Skeletal muscle tissue (tissue), 4 donors: Measurements from ENCODE around the gene CEACAM16. TPM values are rescaled to one million over a fixed set of nuclear protein-coding genes. Genes with fewer than 3 reads are reported as not detected.
A peak's percentile ranks its signal among the peaks of the same experiment; 100 is the strongest.
"Not testable (repeated sequence)": the region's sequence is repeated elsewhere in the genome, so short reads cannot be mapped to it uniquely, and the experiment has no call there.

Experiments used
- H3K27ac ChIP-seq: one replicate; pipeline ENCODE4 v1.7.0; 2013; ENCODE audit warnings: mild to moderate bottlenecking, low read depth, low read length, inconsistent platforms
- H3K27me3 ChIP-seq, 3 donors: one replicate each; pipeline ENCODE4 v1.7.0; 2013; ENCODE audit warnings: low read length in 3 of 3; ENCODE audit not compliant: control insufficient read depth in 3 of 3, insufficient read depth in 3 of 3
- H3K36me3 ChIP-seq, 3 donors: one replicate each; pipeline ENCODE4 v1.7.0; 2013; ENCODE audit warnings: low read length in 3 of 3; ENCODE audit not compliant: control insufficient read depth in 3 of 3, insufficient read depth in 3 of 3
- H3K4me1 ChIP-seq, 3 donors: one replicate each; pipeline ENCODE4 v1.7.0; 2013; ENCODE audit warnings: low read length in 3 of 3, mild to moderate bottlenecking in 3 of 3; ENCODE audit not compliant: control insufficient read depth in 3 of 3, insufficient read depth in 3 of 3
- H3K4me3 ChIP-seq, 3 donors: one replicate each; pipeline ENCODE4 v1.7.0; 2013; ENCODE audit warnings: low read length in 3 of 3
- H3K9ac ChIP-seq, 3 donors: one replicate each; pipeline ENCODE4 v1.7.0; 2013; ENCODE audit warnings: low read length in 3 of 3, mild to moderate bottlenecking in 3 of 3, moderate library complexity in 2 of 3, low read depth in 1 of 3
- H3K9me3 ChIP-seq, 3 donors: one replicate each; pipeline ENCODE4 v1.7.0; 2013; ENCODE audit warnings: low read length in 3 of 3; ENCODE audit not compliant: control insufficient read depth in 3 of 3
- total RNA-seq: library from RNA; depleted of rRNA; stranded (reverse); fragments of >200 nt; gene quantifications from one replicate; pipeline ENCODE4 v1.2.3, GENCODE V29; 2014
- donor health status: Osteomylitis.

CEACAM16 gene
- total RNA-seq, 1 donor from 2014 or later, result 1.0 TPM

DNA sequence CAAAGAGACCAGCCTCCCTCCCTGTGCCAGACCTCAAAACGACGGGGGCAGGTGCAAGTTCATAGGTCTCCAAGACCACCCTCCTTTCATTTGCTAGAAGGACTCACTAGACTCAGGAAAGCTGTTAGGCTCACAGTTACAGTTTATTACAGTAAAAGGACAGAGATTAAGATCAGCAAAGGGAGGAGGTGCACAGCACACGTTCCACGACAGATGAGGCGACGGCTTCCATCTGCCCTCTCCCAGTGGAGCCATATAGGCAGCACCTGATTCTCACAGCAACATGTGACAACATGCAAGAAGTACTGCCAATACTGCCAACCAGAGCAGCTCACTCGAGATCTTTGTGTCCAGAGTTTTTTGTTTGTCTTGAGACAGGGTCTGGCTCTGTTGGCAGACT is 37.0 kb upstream of the CEACAM16 start:
- no peaks in the 10 kb centered on the region for H3K27me3 ChIP-seq
- no peaks in the 10 kb centered on the region for H3K9me3 ChIP-seq
- H3K36me3 ChIP-seq, result peaks cover 45 to 49% (median 48%) of the 10 kb centered on the region in 3 donors
- no peak overlapping the region for H3K27ac ChIP-seq
- H3K9ac ChIP-seq, result no peak overlapping the region
- H3K4me3 ChIP-seq, result no peak overlapping the region
- peaks cover 3 to 14% (median 6%) of the 10 kb centered on the region in 3 donors for H3K4me1 ChIP-seq

DNA sequence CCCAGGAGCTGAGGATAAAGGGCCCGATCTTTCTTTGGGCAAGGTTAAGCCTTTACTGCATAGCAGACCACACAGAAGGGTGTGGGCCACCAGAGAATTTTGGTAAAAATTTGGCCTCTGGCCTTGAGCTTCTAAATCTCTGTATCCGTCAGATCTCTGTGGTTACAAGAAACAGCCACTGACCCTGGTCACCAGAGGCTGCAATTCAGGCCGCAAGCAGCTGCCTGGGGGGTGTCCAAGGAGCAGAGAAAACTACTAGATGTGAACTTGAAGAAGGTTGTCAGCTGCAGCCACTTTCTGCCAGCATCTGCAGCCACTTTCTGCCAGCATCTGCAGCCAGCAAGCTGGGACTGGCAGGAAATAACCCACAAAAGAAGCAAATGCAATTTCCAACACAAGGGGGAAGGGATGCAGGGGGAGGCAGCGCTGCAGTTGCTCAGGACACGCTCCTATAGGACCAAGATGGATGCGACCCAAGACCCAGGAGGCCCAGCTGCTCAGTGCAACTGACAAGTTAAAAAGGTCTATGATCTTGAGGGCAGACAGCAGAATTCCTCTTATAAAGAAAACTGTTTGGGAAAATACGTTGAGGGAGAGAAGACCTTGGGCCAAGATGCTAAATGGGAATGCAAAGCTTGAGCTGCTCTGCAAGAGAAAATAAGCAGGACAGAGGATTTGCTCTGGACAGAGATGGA is 36.1 kb upstream of the CEACAM16 start:
- Histone ChIP-seq H3K9me3 (no peaks in the 10 kb centered on the region), H3K9ac (peak overlapping the region in 1 of 3 donors; percentile 43), H3K27me3 (no peaks in the 10 kb centered on the region), H3K27ac (no peak overlapping the region), H3K4me3 (no peak overlapping the region), H3K4me1 (peaks cover 2 to 12% (median 3%) of the 10 kb centered on the region in 3 donors), H3K36me3 (peaks cover 42 to 47% (median 45%) of the 10 kb centered on the region in 3 donors)

DNA sequence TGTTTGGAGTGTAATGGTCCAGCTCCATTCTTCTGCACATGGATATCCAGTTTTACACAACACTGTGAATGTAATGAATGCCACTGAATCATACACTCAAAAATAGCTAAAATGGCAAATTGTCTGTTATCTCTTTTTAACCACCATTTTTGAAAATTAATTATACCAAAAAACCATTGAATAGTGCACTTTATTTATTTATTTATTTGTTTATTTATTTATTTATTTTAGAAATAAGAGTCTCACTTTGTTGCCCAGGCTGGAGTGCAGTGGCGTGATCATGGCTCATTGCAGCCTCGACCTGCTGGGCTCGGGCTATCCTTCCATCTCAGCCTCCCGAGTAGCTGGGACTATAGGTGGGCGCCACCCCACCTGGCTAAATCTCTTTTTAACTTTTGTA is 35.0 kb upstream of the CEACAM16 start:
- H3K27me3 ChIP-seq, result no peaks in the 10 kb centered on the region
- no peaks in the 10 kb centered on the region for H3K9me3 ChIP-seq
- peaks cover 2 to 12% (median 3%) of the 10 kb centered on the region in 3 donors for H3K4me1 ChIP-seq
- no peak overlapping the region for H3K27ac ChIP-seq
- peaks cover 34 to 37% (median 35%) of the 10 kb centered on the region in 3 donors for H3K36me3 ChIP-seq
- H3K9ac ChIP-seq, result no peak overlapping the region
- no peak overlapping the region for H3K4me3 ChIP-seq

DNA sequence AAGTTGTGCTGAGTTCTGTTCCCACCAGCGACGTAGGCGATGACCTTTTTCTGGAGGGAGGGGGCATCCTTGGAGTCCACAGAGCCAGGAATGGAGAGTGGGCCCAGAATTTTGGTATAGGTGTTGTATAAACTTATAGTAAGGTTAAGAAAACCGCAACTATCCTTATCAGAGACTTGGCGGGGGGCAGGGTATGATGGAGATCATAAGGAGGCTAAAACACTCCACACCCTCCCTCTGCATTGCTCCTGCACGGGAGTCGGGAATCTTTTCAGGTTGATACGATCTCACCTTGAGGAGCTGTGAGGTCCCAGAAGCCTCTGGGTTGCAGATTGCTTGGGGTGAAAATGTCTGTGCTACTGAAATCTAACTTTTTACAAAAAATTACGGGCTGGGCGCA is 34.0 kb upstream of the CEACAM16 start:
- Histone ChIP-seq H3K27me3 (no peaks in the 10 kb centered on the region), H3K27ac (no peak overlapping the region), H3K9me3 (no peaks in the 10 kb centered on the region), H3K4me3 (no peak overlapping the region), H3K36me3 (peaks cover 29 to 30% (median 29%) of the 10 kb centered on the region in 3 donors), H3K9ac (no peak overlapping the region), H3K4me1 (peaks cover 2 to 12% (median 3%) of the 10 kb centered on the region in 3 donors)

DNA sequence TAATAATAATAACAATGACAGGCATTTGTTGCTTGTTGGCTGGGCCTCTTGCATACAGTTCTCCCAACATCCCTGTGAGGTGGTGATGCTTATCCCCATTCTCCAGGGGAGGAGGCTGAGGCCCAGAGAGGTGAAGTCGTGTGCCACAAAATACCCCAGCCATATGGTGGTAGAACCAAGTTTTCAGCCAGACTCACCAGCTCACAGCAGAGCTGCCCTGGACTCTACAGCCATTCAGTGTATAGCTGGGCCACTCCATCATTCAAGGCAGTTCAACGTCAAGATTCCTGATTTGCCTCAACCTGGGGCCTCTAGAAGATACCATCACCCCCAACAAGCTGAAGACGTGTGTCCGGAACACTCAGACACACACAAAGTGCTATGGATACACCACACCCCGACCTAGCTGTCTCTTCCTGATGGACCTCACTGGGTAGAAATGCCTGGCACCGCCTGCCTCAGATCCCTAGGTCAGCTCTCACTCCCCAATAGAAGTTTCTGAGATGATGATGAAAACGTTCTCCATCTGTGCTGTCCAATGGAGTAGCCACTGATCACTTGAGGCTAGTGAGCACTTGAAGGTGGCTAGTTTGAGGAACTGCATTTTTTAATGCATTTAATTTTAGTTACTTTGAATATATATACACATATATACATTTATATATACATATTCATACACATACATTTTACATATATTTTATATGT is 31.9 kb upstream of the CEACAM16 start:
- Histone ChIP-seq H3K4me1 (peaks cover 2 to 12% (median 3%) of the 10 kb centered on the region in 3 donors), H3K4me3 (no peak overlapping the region), H3K36me3 (peaks cover 12 to 15% (median 15%) of the 10 kb centered on the region in 3 donors), H3K27me3 (no peaks in the 10 kb centered on the region), H3K27ac (no peak overlapping the region), H3K9ac (no peak overlapping the region), H3K9me3 (no peaks in the 10 kb centered on the region)

DNA sequence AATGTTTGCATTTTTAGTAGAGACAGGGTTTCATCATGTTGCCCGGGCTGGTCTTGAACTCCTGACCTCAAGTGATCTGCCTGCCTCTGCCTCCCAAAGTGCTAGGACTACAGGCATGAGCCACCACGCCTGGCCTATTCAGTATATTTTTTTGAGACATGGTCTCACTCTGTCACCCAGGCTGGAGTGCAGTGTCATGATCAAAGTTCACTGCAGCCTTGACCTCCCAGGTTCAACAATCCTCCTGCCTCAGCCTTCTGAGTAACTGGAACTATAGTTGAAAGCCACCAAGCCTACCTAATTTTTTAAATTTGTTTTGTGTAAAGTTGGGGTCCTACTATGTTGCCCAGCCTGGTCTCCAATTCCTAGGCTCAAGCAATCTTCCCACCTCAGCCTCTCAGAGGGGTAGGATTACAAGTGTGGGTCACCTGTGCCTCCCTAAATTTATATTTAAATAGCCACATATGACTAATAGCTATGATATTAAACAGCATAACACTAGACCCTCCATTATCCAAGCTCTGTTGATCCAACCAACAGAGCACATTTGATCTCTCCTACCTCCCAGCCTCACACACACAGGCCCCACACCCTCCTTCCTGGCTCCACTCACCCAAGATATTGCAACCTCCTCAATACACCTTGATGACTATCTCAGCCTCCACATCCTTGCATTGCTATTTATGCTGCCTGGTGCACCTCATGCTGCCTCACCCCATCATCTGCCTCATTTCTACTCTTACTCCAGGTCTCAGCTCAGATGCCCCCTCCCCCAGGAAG is 29.8 kb upstream of the CEACAM16 start:
- no peaks in the 10 kb centered on the region for H3K27me3 ChIP-seq
- peaks cover 1 to 9% (median 3%) of the 10 kb centered on the region in 3 donors for H3K36me3 ChIP-seq
- H3K9me3 ChIP-seq, result no peaks in the 10 kb centered on the region
- no peaks in the 10 kb centered on the region for H3K4me1 ChIP-seq
- no peak overlapping the region for H3K27ac ChIP-seq
- no peak overlapping the region for H3K9ac ChIP-seq
- H3K4me3 ChIP-seq, result no peak overlapping the region

DNA sequence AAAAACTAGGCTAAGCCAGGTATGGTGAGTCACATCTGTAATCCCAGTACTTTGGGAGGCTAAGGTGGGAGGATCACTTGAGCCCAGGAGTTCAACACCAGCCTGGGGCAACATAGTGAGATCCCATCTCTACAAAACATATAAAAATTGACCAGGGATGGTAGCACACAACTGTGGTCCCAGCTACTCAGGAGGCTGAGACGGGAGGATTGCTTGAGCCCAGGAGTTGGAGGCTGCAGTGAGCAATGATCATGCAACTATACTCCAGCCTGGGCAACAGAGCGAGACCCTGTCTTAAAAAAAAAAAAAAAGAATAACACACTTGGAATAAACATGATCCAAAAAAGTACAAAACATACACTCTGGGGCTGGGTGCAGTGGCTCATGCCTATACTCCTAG is 28.9 kb upstream of the CEACAM16 start:
- H3K9me3 ChIP-seq, H3K4me3 ChIP-seq, H3K4me1 ChIP-seq, H3K27ac ChIP-seq, H3K27me3 ChIP-seq, H3K9ac ChIP-seq: not testable (repeated sequence)
- H3K36me3 ChIP-seq, result peaks cover 3 to 12% (median 3%) of the 10 kb centered on the region in 3 donors

DNA sequence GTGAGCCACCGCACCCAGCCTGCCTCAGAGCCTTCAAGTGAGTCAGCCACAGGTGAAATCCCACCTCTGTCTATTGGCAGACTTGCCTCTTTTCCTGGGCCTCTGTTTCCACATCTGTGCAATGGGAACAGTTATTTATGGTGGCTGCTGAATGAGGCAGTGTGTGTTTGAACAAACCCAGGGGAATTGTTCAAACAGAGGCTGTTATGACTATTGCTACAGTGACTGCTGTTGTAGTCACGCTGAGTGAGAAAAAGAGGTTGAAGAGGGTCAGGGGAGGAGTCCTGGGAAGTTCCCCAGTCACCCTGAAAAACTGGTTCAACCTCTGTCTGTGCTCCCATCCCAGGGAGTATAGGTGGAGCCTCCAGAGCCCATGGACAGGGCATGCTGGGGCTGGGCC is 27.6 kb upstream of the CEACAM16 start, which contains the start of gene CEACAM19:
Gene CEACAM19, plus strand, starts transcription at position 83 of the 400 bp plus-strand sequence. CDS start 450 bp downstream, outside the sequence.
- no peak within 1 kb of the TSS for H3K4me3 ChIP-seq

DNA sequence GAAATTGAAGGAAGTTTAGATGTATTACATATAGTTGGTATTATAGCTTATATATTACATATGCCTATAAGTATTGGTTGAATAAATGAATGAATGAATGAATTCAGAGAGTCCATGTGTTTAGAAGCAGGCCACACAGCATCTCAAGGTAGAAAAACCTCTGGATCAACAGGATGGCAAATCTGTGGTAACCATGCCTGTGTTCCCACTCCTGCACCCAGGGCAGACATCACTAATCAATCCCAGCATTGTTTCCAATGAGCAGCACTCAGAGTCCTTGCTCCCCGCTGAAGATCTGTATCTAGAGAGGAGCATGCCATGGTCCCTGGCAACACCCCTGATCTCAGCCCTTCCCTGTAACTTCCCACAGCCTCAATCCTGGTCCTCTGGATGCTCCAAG is 26.7 kb upstream of the CEACAM16 start:
- H3K27me3 ChIP-seq, result no peaks in the 10 kb centered on the region
- H3K9ac ChIP-seq, result no peak overlapping the region
- no peaks in the 10 kb centered on the region for H3K4me1 ChIP-seq
- no peak overlapping the region for H3K4me3 ChIP-seq
- peaks cover 5 to 22% (median 9%) of the 10 kb centered on the region in 3 donors for H3K36me3 ChIP-seq
- no peak overlapping the region for H3K27ac ChIP-seq
- H3K9me3 ChIP-seq, result no peaks in the 10 kb centered on the region

More for the DNA sequence above, 27.6 kb upstream of the CEACAM16 start, which contains the start of gene CEACAM19:
- Histone ChIP-seq H3K36me3 (peaks cover 5 to 20% (median 7%) of the 10 kb centered on the region in 3 donors), H3K27me3 (no peaks in the 10 kb centered on the region), H3K27ac (no peak within 1 kb of the TSS), H3K9me3 (no peaks in the 10 kb centered on the region), H3K4me1 (no peaks in the 10 kb centered on the region), H3K9ac (no peak within 1 kb of the TSS)
